Neuron (in vitro differentiated cells): ENCODE measurements around the gene TRAF3.

Source experiments
- H2AFZ ChIP-seq: one replicate; pipeline ENCODE4 v1.6.1; 2013; ENCODE audit warnings: low read depth, mild to moderate bottlenecking, inconsistent platforms, low read length, moderate library complexity
- H3K27me3 ChIP-seq: one replicate; pipeline ENCODE4 v1.6.1; 2013; ENCODE audit warnings: low read length; ENCODE audit not compliant: insufficient read depth
- H3K36me3 ChIP-seq: one replicate; pipeline ENCODE4 v1.6.1; 2013; ENCODE audit warnings: low read length; ENCODE audit not compliant: insufficient read depth
- H3K4me1 ChIP-seq: one replicate; pipeline ENCODE4 v1.6.1; 2013; ENCODE audit warnings: low read length; ENCODE audit not compliant: insufficient read depth
- H3K4me3 ChIP-seq: 2 replicates; pipeline ENCODE4 v1.5.1; 2013; ENCODE audit warnings: mild to moderate bottlenecking, low read length, moderate library complexity
- H3K9me3 ChIP-seq: one replicate; pipeline ENCODE4 v1.6.1; 2013; ENCODE audit warnings: low read length

TRAF3 gene

DNA sequence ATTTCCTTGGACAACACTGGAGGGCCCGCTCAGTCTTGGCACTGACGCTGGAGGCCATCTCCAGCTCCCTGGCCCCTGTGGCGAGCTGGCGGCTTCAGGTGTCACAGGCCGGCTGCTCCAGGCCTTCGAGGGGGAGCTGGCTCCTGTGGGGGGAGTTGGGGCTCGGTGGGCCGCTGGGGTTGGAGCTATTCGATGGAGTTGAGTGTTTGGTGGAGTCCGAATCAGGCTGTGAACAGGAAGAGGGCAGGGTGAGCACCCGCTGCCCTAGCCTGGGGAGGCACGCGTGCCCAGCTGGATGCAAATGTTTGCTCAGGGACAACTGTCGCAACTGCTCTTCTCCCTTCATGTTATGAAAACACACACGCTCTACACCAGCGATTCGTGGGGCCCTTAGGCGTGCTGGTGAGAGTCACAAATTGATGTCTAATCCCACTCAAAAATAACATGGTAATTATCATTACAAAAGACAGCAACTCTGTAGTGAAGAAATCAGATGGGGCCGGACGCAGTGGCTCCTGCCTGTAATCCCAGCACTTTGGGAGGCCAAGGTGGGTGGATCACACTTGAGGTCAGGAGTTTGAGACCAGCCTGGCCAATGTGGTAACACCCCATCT lies 156.5 kb downstream of the TRAF3 start:
- H3K36me3 ChIP-seq: peaks cover 29% of the 10 kb centered on the region
- no peak overlapping the region for H3K4me3 ChIP-seq
- H3K27me3 ChIP-seq: peaks cover 9% of the 10 kb centered on the region
- peaks cover 2% of the 10 kb centered on the region for H3K9me3 ChIP-seq
- peaks cover 4% of the 10 kb centered on the region for H3K4me1 ChIP-seq
- no peak overlapping the region for H2AFZ ChIP-seq

DNA sequence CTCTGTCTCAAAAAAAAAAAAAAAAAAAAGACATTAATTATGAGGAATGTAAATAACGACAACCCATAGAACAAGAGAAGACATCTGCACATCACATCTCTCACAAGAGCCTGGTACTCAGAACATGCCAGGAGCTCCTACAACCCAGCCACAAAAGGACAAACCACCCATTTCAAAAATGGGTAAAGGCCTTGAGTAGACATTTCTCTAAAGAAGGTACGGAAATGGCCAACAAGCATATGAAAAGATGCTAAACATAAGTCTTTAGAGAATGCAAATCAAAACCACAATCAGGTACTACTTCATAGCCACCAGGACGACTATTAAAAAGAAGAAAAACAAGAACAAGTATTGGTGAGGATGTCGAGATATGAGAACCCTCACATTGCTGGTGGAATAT lies 158.5 kb downstream of the TRAF3 start:
- Histone ChIP-seq H3K4me1 (no peaks in the 10 kb centered on the region), H3K36me3 (peaks cover 46% of the 10 kb centered on the region), H3K27me3 (no peaks in the 10 kb centered on the region), H3K4me3 (no peak overlapping the region), H2AFZ (no peak overlapping the region), H3K9me3 (peaks cover 2% of the 10 kb centered on the region)

- Histone ChIP-seq H3K27me3 (no peaks in the 10 kb centered on the region), H2AFZ (no peak overlapping the region), H3K36me3 (peaks cover 60% of the 10 kb centered on the region), H3K4me3 (no peak overlapping the region), H3K4me1 (no peaks in the 10 kb centered on the region), H3K9me3 (no peaks in the 10 kb centered on the region)
Measured at GRCh38 chr14:102937331-102938175, 160.3 kb downstream of the TRAF3 start.

GRCh38 chr14:102938191-102938590 lies 160.9 kb downstream of the TRAF3 start:
- H3K36me3 ChIP-seq: peaks cover 59% of the 10 kb centered on the region
- H3K4me1 ChIP-seq: no peaks in the 10 kb centered on the region
- no peak overlapping the region for H3K4me3 ChIP-seq
- H2AFZ ChIP-seq: no peak overlapping the region
- H3K9me3 ChIP-seq: no peaks in the 10 kb centered on the region
- no peaks in the 10 kb centered on the region for H3K27me3 ChIP-seq

GRCh38 chr14:102939329-102939728 lies 162.1 kb downstream of the TRAF3 start:
- Histone ChIP-seq H3K9me3 (no peaks in the 10 kb centered on the region), H3K36me3 (peaks cover 62% of the 10 kb centered on the region), H2AFZ (no peak overlapping the region), H3K4me1 (no peaks in the 10 kb centered on the region), H3K27me3 (no peaks in the 10 kb centered on the region), H3K4me3 (no peak overlapping the region)

- no peak overlapping the region for H3K4me3 ChIP-seq
- no peaks in the 10 kb centered on the region for H3K4me1 ChIP-seq
- H3K36me3 ChIP-seq: peaks cover 68% of the 10 kb centered on the region
- no peak overlapping the region for H2AFZ ChIP-seq
- H3K27me3 ChIP-seq: no peaks in the 10 kb centered on the region
- no peaks in the 10 kb centered on the region for H3K9me3 ChIP-seq
Measured at GRCh38 chr14:102939820-102940561, 162.7 kb downstream of the TRAF3 start.

DNA sequence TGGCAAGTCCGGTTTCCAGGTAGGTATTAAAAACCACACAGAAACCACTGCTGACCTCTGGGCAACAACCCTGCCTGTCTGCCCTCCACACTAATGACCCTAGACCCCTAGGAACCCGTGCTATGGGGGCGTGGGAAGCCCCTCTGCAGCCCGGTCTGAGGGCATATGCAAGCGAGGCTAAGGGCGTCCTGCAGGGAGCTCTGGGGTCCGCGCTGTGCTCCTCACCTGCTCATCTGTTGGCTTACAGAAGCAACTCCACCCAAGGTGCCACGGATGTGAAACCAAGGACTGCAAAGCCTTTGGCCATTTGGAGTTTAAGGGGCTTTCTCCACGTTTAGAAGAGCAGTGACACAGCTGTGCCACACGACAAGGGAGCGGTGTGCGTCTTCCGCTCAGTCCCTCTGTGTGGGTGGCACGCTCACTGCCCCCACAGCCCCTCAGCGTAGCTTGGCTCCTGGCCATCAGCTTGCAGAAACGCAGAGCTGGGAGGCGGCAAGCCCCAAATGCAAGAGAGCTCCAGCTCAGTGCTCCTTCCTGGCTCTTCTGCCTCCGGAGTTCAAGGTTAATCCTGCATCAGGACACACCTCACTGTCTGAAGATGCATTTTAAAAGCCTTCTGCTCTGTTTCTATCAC lies 163.6 kb downstream of the TRAF3 start:
- Histone ChIP-seq H3K9me3 (no peaks in the 10 kb centered on the region), H3K4me3 (no peak overlapping the region), H3K36me3 (peaks cover 75% of the 10 kb centered on the region), H3K27me3 (no peaks in the 10 kb centered on the region), H3K4me1 (no peaks in the 10 kb centered on the region), H2AFZ (no peak overlapping the region)

DNA sequence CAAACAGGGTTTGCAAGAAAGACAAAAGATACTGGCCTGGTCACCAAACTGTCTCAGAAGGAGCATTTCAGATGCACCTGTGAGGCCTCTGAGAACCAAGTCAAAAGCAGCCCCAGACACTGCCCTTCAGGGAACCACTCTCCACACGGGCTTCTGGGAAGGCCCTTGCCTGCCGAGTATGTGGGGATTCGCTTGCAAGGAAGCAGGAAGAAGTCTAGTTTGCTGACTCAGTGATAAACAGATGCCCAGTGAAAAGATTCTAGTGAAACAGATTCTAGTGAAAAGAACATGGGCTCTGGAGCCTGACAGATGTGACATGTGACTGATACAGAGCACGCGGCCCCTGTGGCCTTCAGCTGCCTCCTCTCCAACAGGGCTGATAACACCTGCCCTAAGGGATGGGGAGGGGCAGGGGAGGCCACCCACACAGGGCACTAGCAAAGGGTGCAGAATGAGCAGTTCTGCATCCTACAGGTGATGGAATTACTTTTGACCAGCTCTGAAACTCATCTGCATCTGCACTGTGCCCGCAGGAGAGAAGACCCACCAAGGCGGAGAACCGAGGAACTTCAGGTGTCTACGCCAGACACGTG lies 164.3 kb downstream of the TRAF3 start:
- Histone ChIP-seq H3K27me3 (no peaks in the 10 kb centered on the region), H3K36me3 (peaks cover 75% of the 10 kb centered on the region), H2AFZ (no peak overlapping the region), H3K4me3 (no peak overlapping the region), H3K4me1 (no peaks in the 10 kb centered on the region), H3K9me3 (no peaks in the 10 kb centered on the region)

GRCh38 chr14:102942069-102942468 lies 164.8 kb downstream of the TRAF3 start:
- H3K9me3 ChIP-seq: no peaks in the 10 kb centered on the region
- no peaks in the 10 kb centered on the region for H3K27me3 ChIP-seq
- no peak overlapping the region for H2AFZ ChIP-seq
- H3K36me3 ChIP-seq: peaks cover 74% of the 10 kb centered on the region
- H3K4me1 ChIP-seq: no peaks in the 10 kb centered on the region
- H3K4me3 ChIP-seq: no peak overlapping the region

GRCh38 chr14:102943454-102943853 lies 166.2 kb downstream of the TRAF3 start:
- Histone ChIP-seq H3K9me3 (no peaks in the 10 kb centered on the region), H3K27me3 (no peaks in the 10 kb centered on the region), H3K36me3 (peaks cover 76% of the 10 kb centered on the region), H2AFZ (no peak overlapping the region), H3K4me1 (no peaks in the 10 kb centered on the region), H3K4me3 (no peak overlapping the region)

GRCh38 chr14:102943979-102944378 lies 166.7 kb downstream of the TRAF3 start:
- Histone ChIP-seq H3K27me3 (no peaks in the 10 kb centered on the region), H3K36me3 (peaks cover 80% of the 10 kb centered on the region), H3K4me1 (no peaks in the 10 kb centered on the region), H3K4me3 (no peak overlapping the region), H3K9me3 (no peaks in the 10 kb centered on the region), H2AFZ (no peak overlapping the region)

DNA sequence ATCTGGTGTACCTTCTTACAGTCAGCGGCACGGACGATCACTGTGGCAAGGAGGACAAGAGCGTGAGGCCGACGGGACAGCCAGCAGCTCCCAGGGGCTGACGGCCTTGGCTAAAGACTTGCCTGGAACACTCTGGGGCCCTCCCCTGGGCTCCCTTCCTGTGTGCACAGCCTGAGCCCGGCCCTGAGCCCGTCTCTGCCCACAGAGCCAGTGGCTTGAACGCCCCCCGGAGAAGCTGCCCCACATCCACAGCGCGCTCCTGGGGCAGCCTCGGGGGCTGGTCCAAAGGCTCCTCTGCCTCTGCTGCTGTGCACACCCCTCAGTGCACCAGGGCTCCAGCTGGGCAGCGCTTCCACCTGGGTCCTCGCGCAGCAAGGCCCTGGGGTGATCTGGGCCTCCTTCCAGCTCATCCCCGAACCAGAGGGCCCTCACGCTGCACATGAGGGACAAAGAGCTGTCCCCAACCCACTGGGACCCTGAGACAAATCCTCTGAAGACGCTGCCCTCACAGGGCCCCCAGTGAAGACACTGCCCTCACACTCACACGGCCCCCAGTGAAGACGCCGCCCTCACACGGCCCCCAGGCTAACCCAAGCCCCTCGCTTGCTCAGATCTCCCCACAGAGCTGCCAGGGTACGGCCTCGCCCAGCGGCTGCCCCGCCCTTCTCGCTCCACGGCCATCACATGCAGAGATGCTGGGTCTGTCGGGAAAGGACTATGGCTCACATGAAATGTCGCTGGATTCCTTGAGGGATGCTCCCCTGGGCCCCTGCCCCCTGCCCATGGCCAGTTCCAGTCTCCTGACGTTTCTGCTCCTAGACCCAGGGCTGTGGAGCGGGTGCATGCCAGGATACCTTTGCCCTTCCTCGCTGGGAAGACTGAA lies 167.4 kb downstream of the TRAF3 start:
- H2AFZ ChIP-seq: no peak overlapping the region
- peaks cover 81% of the 10 kb centered on the region for H3K36me3 ChIP-seq

More for the DNA sequence above, 167.4 kb downstream of the TRAF3 start:
- no peaks in the 10 kb centered on the region for H3K27me3 ChIP-seq
- no peak overlapping the region for H3K4me3 ChIP-seq
- no peaks in the 10 kb centered on the region for H3K4me1 ChIP-seq
- H3K9me3 ChIP-seq: no peaks in the 10 kb centered on the region
